Kidney (tissue), 14 donors: ENCODE results near the gene DRAXIN. TPM values are rescaled to one million over a fixed set of nuclear protein-coding genes. Genes with fewer than 3 reads are reported as not detected.

ENCODE experiments used
- DNase-seq, 5 donors: peaks; one replicate each; pipeline ENCODE4 v3.0.0-alpha.2; 2013 to 2020
- FAIRE-seq: peaks from 2 replicates; lab custom pipeline; 2012; peaks lifted over from hg19 to GRCh38; lab: Jason Lieb, UNC
- H3K27ac ChIP-seq, 2 donors: one replicate each; pipeline ENCODE4 v1.7.0; 2013; ENCODE audit warnings: low read depth in 2 of 2, low read length in 2 of 2, inconsistent platforms in 1 of 2
- H3K27me3 ChIP-seq: one replicate; pipeline ENCODE4 v1.7.1; 2013; ENCODE audit warnings: low read length, inconsistent platforms; ENCODE audit not compliant: control insufficient read depth, insufficient read depth
- H3K36me3 ChIP-seq, 3 donors: one replicate each; pipeline versions ENCODE4 v1.7.0 to v1.7.1; 2013; ENCODE audit warnings: low read length in 3 of 3, control low read depth in 1 of 3, inconsistent platforms in 1 of 3; ENCODE audit not compliant: insufficient read depth in 3 of 3, control insufficient read depth in 2 of 3
- H3K4me1 ChIP-seq, 3 donors: one replicate each; pipeline versions ENCODE4 v1.7.0 to v1.7.1; 2013; ENCODE audit warnings: low read length in 3 of 3, inconsistent platforms in 1 of 3, low read depth in 1 of 3; ENCODE audit not compliant: control insufficient read depth in 2 of 3, insufficient read depth in 2 of 3
- H3K4me3 ChIP-seq, 3 donors: one replicate each; pipeline versions ENCODE4 v1.7.0 to v1.8.1; 2013; ENCODE audit warnings: low read length in 3 of 3, control low read depth in 1 of 3, inconsistent platforms in 1 of 3
- H3K9ac ChIP-seq, 3 donors: one replicate each; pipeline versions ENCODE4 v1.7.0 to v1.7.1; 2013; ENCODE audit warnings: low read length in 3 of 3, control low read depth in 1 of 3, inconsistent platforms in 1 of 3
- H3K9me3 ChIP-seq, 3 donors: one replicate each; pipeline versions ENCODE4 v1.7.0 to v1.7.1; 2013; ENCODE audit warnings: low read length in 3 of 3, control low read depth in 1 of 3, inconsistent platforms in 1 of 3; ENCODE audit not compliant: control insufficient read depth in 2 of 3, insufficient read depth in 1 of 3
- intact Hi-C: fragments of 100-400 bp; cut with DNase I; formaldehyde crosslinking; loops from one replicate; pipeline ENCODE4 v1.11.1; 2022
- polyA plus RNA-seq: library from polyadenylated mRNA; stranded (reverse); fragments of 350-450 nt; fragmentation: Illumina TruSeq; extraction: RNeasy Lipid Tissue Mini Kit (QIAGEN cat#74804); gene quantifications from one replicate; pipeline ENCODE4 v1.2.3, GENCODE V29; 2014; ENCODE audit warnings: low read depth, low replicate concordance; ENCODE audit not compliant: insufficient read depth
- total RNA-seq: library from RNA; stranded (reverse); fragmentation: NEBNext Ultra II Directional; extraction: Animal tissue kit (Norgen Biotek cat#: 25700); gene quantifications from one replicate; pipeline ENCODE4 v1.2.1, GENCODE V29; 2021
- TF ChIP-seq, protein P1 (sequence below): IDR thresholded peaks from 3 replicates; pipeline ENCODE4 v1.5.1; 2012; ENCODE audit warnings: mild to moderate bottlenecking, moderate library complexity, borderline replicate concordance; ENCODE audit not compliant: insufficient read depth; ENCODE audit errors: extremely low read depth
- donor health status: control.
- donor health status: control.
- donor health status: control.
- donor health status: control.
- donor health status: control.
- donor health status: DM: yes; HTN: yes; CAD: no.
- donor health status: Normal renal cell carcinoma (clear cell type).

The DRAXIN gene
- total and polyA plus RNA-seq, 2 donors from 2014 or later, result 0.17 to 0.28 TPM

DNA sequence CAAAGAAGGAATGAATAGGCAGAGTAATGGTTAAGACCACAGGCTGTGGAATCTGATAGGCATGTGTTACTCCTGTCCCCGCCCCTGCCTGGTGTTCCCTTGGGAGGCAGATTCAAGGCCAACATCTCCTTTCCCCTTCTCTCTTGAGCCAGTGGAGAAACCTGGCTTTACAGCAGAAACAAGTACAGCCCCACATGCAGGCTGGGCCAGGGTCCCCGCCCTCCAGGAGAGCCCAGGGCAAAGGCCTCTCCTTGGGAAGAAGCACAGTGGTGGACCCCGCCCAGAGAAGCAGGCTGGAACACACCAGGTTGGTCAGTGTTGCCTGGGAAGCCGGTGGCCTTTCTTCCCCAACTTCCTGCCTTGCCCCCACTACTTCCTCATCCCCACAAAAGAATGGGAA lies 77.3 kb downstream of the DRAXIN start:
- H3K27ac ChIP-seq, result no peak overlapping the region
- no peak for DNase-seq
- no peaks in the 10 kb centered on the region for H3K9me3 ChIP-seq
- TF ChIP-seq, protein P1, sequence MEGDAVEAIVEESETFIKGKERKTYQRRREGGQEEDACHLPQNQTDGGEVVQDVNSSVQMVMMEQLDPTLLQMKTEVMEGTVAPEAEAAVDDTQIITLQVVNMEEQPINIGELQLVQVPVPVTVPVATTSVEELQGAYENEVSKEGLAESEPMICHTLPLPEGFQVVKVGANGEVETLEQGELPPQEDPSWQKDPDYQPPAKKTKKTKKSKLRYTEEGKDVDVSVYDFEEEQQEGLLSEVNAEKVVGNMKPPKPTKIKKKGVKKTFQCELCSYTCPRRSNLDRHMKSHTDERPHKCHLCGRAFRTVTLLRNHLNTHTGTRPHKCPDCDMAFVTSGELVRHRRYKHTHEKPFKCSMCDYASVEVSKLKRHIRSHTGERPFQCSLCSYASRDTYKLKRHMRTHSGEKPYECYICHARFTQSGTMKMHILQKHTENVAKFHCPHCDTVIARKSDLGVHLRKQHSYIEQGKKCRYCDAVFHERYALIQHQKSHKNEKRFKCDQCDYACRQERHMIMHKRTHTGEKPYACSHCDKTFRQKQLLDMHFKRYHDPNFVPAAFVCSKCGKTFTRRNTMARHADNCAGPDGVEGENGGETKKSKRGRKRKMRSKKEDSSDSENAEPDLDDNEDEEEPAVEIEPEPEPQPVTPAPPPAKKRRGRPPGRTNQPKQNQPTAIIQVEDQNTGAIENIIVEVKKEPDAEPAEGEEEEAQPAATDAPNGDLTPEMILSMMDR, result no peak
- intact Hi-C loops, result no loop called here
- FAIRE-seq, result no peak
- no peak overlapping the region for H3K9ac ChIP-seq
- no peaks in the 10 kb centered on the region for H3K4me1 ChIP-seq
- H3K27me3 ChIP-seq, result no peaks in the 10 kb centered on the region
- no peaks in the 10 kb centered on the region for H3K36me3 ChIP-seq
- no peak overlapping the region for H3K4me3 ChIP-seq

DNA sequence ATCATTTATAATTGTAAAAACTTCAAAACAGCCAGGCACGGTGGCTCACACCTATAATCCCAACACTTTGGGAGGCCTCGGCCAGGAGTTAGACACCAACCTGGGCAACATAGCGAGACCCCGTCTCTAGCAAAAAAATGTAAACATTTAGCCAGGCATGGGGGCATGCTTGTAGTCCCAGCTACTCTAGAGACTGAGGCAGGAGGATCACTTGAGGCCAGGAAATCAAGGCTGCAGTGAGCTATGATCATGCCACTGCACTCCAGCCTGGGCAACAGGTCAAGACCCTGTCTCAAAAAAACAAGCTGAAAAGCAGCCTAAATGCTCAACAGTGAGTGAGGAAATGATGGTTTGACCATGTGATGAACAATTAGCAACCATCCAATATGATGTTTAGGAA lies 77.8 kb downstream of the DRAXIN start:
- Histone ChIP-seq H3K27ac (no peak overlapping the region), H3K9ac (no peak overlapping the region), H3K4me3 (no peak overlapping the region), H3K9me3 (no peaks in the 10 kb centered on the region), H3K36me3 (no peaks in the 10 kb centered on the region), H3K4me1 (no peaks in the 10 kb centered on the region), H3K27me3 (no peaks in the 10 kb centered on the region)
- TF ChIP-seq, protein P1, result no peak
- DNase-seq, result no peak
- FAIRE-seq, result no peak
- intact Hi-C loops, result no loop called here

DNA sequence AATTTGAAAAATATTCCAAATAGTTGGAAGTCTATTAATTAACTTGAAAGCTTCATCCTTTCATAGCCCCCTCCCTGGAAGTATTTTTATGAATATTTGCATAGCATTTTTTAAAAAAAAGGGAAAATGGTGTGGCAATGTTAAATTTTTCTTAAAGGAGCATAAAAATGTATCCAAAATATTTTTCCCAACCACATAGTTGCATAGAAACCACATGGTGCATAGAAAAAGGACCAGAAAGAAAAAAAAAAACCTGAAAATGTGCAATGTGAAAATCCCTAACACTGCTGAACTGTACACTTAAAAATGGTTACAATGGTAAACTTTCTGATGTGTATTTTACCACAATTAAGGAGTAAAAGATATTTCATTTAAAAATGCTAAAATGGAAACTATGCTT lies 78.5 kb downstream of the DRAXIN start:
- no peak overlapping the region for H3K9ac ChIP-seq
- no peak for DNase-seq
- TF ChIP-seq, protein P1, result no peak
- intact Hi-C loops, result no loop called here
- H3K4me3 ChIP-seq, result no peak overlapping the region
- FAIRE-seq, result no peak
- H3K27ac ChIP-seq, result no peak overlapping the region
- no peaks in the 10 kb centered on the region for H3K27me3 ChIP-seq
- no peaks in the 10 kb centered on the region for H3K9me3 ChIP-seq
- H3K4me1 ChIP-seq, result no peaks in the 10 kb centered on the region
- no peaks in the 10 kb centered on the region for H3K36me3 ChIP-seq

DNA sequence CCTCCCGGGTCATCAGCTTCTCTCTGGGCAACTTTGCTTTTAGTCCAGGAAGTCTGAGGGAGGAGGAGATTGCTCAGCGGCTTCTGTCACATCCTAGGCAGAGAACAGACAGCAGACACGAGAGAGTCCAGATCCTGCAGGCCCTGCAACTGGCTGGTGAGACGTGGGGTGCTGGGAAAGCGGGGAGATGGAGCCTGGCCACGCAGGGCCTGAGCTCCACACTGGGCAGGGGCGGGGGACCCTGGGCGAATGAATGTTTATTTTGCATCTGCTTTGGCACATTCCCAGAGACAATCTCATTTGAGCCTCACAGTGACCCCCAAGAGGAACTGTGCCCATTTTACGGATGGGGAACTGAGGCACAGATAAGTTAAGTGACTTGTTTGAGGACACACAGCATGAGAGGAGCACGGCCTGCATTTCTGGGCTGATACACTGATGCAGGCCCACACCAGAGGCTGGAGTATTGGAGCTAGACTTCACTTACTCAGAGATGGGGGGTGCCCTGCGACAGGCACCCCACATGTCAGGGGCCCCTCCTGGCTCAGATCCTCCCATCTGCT lies 80.1 kb downstream of the DRAXIN start:
- TF ChIP-seq, protein P1, result no peak
- H3K9ac ChIP-seq, result no peak overlapping the region
- intact Hi-C loops, result no loop called here
- FAIRE-seq (no peak), DNase-seq (no peak)
- no peak overlapping the region for H3K27ac ChIP-seq
- H3K9me3 ChIP-seq, result no peaks in the 10 kb centered on the region
- no peak overlapping the region for H3K4me3 ChIP-seq
- no peaks in the 10 kb centered on the region for H3K36me3 ChIP-seq
- no peaks in the 10 kb centered on the region for H3K27me3 ChIP-seq
- H3K4me1 ChIP-seq, result no peaks in the 10 kb centered on the region
